K562 (cell line): ENCODE results near the gene TMC6. TPM values are rescaled to one million over a fixed set of nuclear protein-coding genes. Genes with fewer than 3 reads are reported as not detected.

ENCODE experiments used
- ADNP ChIP-seq: fragments of 200-800 bp; sonication (Bioruptor generic); IDR thresholded peaks from 2 replicates; pipeline ENCODE4 v1.6.1; 2016; ENCODE audit warnings: missing genetic modification characterization, missing compliant biosample characterization
- BRD4 ChIP-seq: fragments of 200-600 bp; sonication (generic); IDR thresholded peaks from 2 replicates; pipeline ENCODE4 v1.6.1; 2017; ENCODE audit warnings: inconsistent platforms
- CCAR2 ChIP-seq: fragments of 200-400 bp; formaldehyde crosslinking; IDR thresholded peaks from 2 replicates; pipeline ENCODE4 v1.6.1; 2017; ENCODE audit warnings: mild to moderate bottlenecking, low read depth, low read length
- CREM ChIP-seq: IDR thresholded peaks from 2 replicates; pipeline ENCODE4 v1.6.1; 2014; ENCODE audit warnings: antibody characterized with exemption, low read depth
- FOXP1 ChIP-seq: sonication (generic); formaldehyde crosslinking; IDR thresholded peaks from 2 replicates; pipeline ENCODE4 v1.8.0; 2022; ENCODE audit warnings: mild to moderate bottlenecking, missing genetic modification reagents
- HDAC1 ChIP-seq, 2 experiments: fragments of 450-650 bp; IDR thresholded peaks; 2 replicates each; pipeline ENCODE4 v1.6.1; 2016 to 2017; ENCODE audit warnings: inconsistent platforms in 1 of 2, mild to moderate bottlenecking in 1 of 2, moderate library complexity in 1 of 2
- HNRNPH1 ChIP-seq: fragments of 200-400 bp; formaldehyde crosslinking; optimal IDR thresholded peaks from 2 replicates; pipeline ENCODE3; 2017; ENCODE audit warnings: low read depth, mild to moderate bottlenecking, low read length, moderate library complexity
- L3MBTL2 ChIP-seq: fragments of 450-650 bp; IDR thresholded peaks from 2 replicates; pipeline ENCODE4 v1.6.1; 2016; ENCODE audit warnings: mild to moderate bottlenecking, moderate library complexity
- MECOM ChIP-seq: fragments of 250-450 bp; sonication (Bioruptor Pico); IDR thresholded peaks from 2 replicates; pipeline ENCODE4 v1.8.0; 2022; ENCODE audit warnings: inconsistent platforms
- POLR2G ChIP-seq: fragments of 200-400 bp; formaldehyde crosslinking; IDR thresholded peaks from 2 replicates; pipeline ENCODE4 v1.6.1; 2017; ENCODE audit warnings: low read depth, mild to moderate bottlenecking, antibody characterized with exemption, low read length, moderate library complexity
- POLR3G ChIP-seq: IDR thresholded peaks from 2 replicates; pipeline ENCODE4 v1.6.1; 2011; ENCODE audit not compliant: insufficient read length, insufficient replicate concordance; ENCODE audit errors: extremely low read depth
- RAD21 ChIP-seq, 2 experiments: fragments of 250-450 bp in 1 of 2; fragments of 450-650 bp in 1 of 2; sonication (Bioruptor Pico) in 1 of 2; formaldehyde crosslinking in 1 of 2; IDR thresholded peaks in 1 of 2; conservative IDR thresholded peaks in 1 of 2; 2 replicates each; pipeline versions ENCODE4 v1.4.0 to v1.8.0; 2020 to 2022; ENCODE audit warnings: mild to moderate bottlenecking in 2 of 2, moderate library complexity in 1 of 2
- SMARCA5 ChIP-seq: fragments of 450-650 bp; IDR thresholded peaks from 2 replicates; pipeline ENCODE4 v1.6.1; 2016
- TOE1 ChIP-seq, 2 experiments: fragments of 450-650 bp in 1 of 2; sonication (generic) in 1 of 2; formaldehyde crosslinking in 1 of 2; IDR thresholded peaks; 2 replicates each; pipeline versions ENCODE4 v1.7.1 to v1.8.0; 2016 to 2022; ENCODE audit warnings: borderline replicate concordance in 2 of 2, mild to moderate bottlenecking in 2 of 2, antibody characterized with exemption in 1 of 2, inconsistent platforms in 1 of 2, low read depth in 1 of 2, missing genetic modification reagents in 1 of 2, moderate library complexity in 1 of 2
- ZNF12 ChIP-seq: sonication (generic); formaldehyde crosslinking; IDR thresholded peaks from 2 replicates; pipeline ENCODE4 v1.4.0; 2020; ENCODE audit warnings: mild to moderate bottlenecking, missing genetic modification reagents
- ZNF224 ChIP-seq: sonication (generic); formaldehyde crosslinking; IDR thresholded peaks from 2 replicates; pipeline ENCODE4 v1.8.0; 2022; ENCODE audit warnings: mild to moderate bottlenecking, missing genetic modification reagents
- ZNF699 ChIP-seq: fragments of 250-450 bp; sonication (Bioruptor Pico); IDR thresholded peaks from 2 replicates; pipeline ENCODE4 v1.8.0; 2021; ENCODE audit warnings: mild to moderate bottlenecking, moderate library complexity; ENCODE audit not compliant: insufficient replicate concordance
- ZNF76 ChIP-seq: fragments of 250-450 bp; sonication (Bioruptor Pico); IDR thresholded peaks from 2 replicates; pipeline ENCODE4 v1.4.0; 2020; ENCODE audit warnings: mild to moderate bottlenecking, moderate library complexity, borderline replicate concordance
- polyA plus RNA-seq, 8 experiments: library from polyadenylated mRNA; depleted of rRNA in 4 of 8; stranded (reverse) in 5 of 8; unstranded in 3 of 8; fragments of >200 nt; fragmentation: Nextera tagmentation in 2 of 8; fragmentation: Illumina TruSeq in 1 of 8; extraction: Ambion mirVana in 2 of 8; extraction: Trizol in 1 of 8; gene quantifications; 2 replicates each; pipeline versions ENCODE4 v1.2.1 to v1.2.3, GENCODE V29; 2011 to 2014; ENCODE audit warnings: inconsistent platforms in 1 of 8, missing spikeins in 1 of 8
- total RNA-seq, 7 experiments: library from RNA; depleted of rRNA in 6 of 7; stranded (reverse); fragments of >200 nt in 6 of 7; fragmentation: Illumina TruSeq in 2 of 7; extraction: Trizol in 2 of 7; gene quantifications; 2 replicates each; pipeline versions ENCODE4 v1.2.1 to v1.2.3, GENCODE V29; 2011 to 2021; ENCODE audit warnings: low replicate concordance in 1 of 7
- TF ChIP-seq, protein P1 (sequence below), 2 experiments: IDR thresholded peaks; 2 replicates each; pipeline ENCODE4 v1.6.1; 2011; ENCODE audit warnings: borderline replicate concordance in 1 of 2, control low read depth in 1 of 2, low read depth in 1 of 2, low read length in 1 of 2, mild to moderate bottlenecking in 1 of 2, mixed read lengths in 1 of 2, moderate library complexity in 1 of 2; ENCODE audit not compliant: insufficient read depth in 1 of 2, insufficient read length in 1 of 2, poor library complexity in 1 of 2, severe bottlenecking in 1 of 2; ENCODE audit errors: extremely low read depth in 1 of 2
- TF ChIP-seq, protein P2 (sequence below): sonication (generic); formaldehyde crosslinking; IDR thresholded peaks from 2 replicates; pipeline ENCODE4 v1.8.0; 2022; ENCODE audit warnings: mild to moderate bottlenecking, missing genetic modification reagents, borderline replicate concordance
- TF ChIP-seq, protein P3 (sequence below): fragments of 450-650 bp; IDR thresholded peaks from 2 replicates; pipeline ENCODE4 v1.6.1; 2016; ENCODE audit warnings: borderline replicate concordance

The TMC6 gene
- total and polyA plus RNA-seq, 9 of the 15 experiments (the other 6 are each of a cell fraction or from before 2014, with no cell fraction given): 4.1 to 351 (median 66.9) TPM

GRCh38 chr17:78137392-78138203 is 9.0 kb upstream of the TMC6 start (continued):
- TF ChIP-seq, protein P1, sequence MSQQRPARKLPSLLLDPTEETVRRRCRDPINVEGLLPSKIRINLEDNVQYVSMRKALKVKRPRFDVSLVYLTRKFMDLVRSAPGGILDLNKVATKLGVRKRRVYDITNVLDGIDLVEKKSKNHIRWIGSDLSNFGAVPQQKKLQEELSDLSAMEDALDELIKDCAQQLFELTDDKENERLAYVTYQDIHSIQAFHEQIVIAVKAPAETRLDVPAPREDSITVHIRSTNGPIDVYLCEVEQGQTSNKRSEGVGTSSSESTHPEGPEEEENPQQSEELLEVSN (IDR thresholded peaks at IDR 0.05; ENCODE audit: borderline replicate concordance in 1 of 2, extremely low read depth in 1 of 2, insufficient read depth in 1 of 2, insufficient read length in 1 of 2, low read depth in 1 of 2, low read length in 1 of 2, poor library complexity in 1 of 2, severe bottlenecking in 1 of 2): peak; percentile 54 to 56
- peak; percentile 75 for TF ChIP-seq POLR2G
- TF ChIP-seq TOE1 (IDR thresholded peaks at IDR 0.05; ENCODE audit: borderline replicate concordance): peak; percentile 64
- TF ChIP-seq TOE1 (CRISPR knock-in tag; IDR thresholded peaks at IDR 0.05; ENCODE audit: borderline replicate concordance, low read depth): no peak
- TF ChIP-seq ZNF699 (CRISPR knock-in tag): no peak
- no peak for TF ChIP-seq HNRNPH1
- peak; percentile 51 for TF ChIP-seq CREM
- TF ChIP-seq FOXP1 (CRISPR knock-in tag): peak; percentile 34; the same call in 1 of the 2 replicates
- TF ChIP-seq ZNF224 (CRISPR knock-in tag): no peak
- peak; percentile 78; the same call in 1 of the 2 replicates for TF ChIP-seq BRD4
- peak in 1 of 2 experiments; percentile 38; a peak in 1 of 4 replicates for TF ChIP-seq HDAC1 (IDR thresholded peaks at IDR 0.05)
- TF ChIP-seq, protein P2, sequence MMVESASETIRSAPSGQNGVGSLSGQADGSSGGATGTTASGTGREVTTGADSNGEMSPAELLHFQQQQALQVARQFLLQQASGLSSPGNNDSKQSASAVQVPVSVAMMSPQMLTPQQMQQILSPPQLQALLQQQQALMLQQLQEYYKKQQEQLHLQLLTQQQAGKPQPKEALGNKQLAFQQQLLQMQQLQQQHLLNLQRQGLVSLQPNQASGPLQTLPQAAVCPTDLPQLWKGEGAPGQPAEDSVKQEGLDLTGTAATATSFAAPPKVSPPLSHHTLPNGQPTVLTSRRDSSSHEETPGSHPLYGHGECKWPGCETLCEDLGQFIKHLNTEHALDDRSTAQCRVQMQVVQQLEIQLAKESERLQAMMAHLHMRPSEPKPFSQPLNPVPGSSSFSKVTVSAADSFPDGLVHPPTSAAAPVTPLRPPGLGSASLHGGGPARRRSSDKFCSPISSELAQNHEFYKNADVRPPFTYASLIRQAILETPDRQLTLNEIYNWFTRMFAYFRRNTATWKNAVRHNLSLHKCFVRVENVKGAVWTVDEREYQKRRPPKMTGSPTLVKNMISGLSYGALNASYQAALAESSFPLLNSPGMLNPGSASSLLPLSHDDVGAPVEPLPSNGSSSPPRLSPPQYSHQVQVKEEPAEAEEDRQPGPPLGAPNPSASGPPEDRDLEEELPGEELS: peak; percentile 44; the same call in 1 of the 2 replicates
- no peak for TF ChIP-seq CCAR2
- TF ChIP-seq, protein P3, sequence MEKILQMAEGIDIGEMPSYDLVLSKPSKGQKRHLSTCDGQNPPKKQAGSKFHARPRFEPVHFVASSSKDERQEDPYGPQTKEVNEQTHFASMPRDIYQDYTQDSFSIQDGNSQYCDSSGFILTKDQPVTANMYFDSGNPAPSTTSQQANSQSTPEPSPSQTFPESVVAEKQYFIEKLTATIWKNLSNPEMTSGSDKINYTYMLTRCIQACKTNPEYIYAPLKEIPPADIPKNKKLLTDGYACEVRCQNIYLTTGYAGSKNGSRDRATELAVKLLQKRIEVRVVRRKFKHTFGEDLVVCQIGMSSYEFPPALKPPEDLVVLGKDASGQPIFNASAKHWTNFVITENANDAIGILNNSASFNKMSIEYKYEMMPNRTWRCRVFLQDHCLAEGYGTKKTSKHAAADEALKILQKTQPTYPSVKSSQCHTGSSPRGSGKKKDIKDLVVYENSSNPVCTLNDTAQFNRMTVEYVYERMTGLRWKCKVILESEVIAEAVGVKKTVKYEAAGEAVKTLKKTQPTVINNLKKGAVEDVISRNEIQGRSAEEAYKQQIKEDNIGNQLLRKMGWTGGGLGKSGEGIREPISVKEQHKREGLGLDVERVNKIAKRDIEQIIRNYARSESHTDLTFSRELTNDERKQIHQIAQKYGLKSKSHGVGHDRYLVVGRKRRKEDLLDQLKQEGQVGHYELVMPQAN: peak; percentile 78
- TF ChIP-seq ZNF76: 0 out of 2 replicates have a peak, but pooled peaks have one; percentile 12
- 0 out of 2 replicates have a peak, but pooled peaks have one; percentile 37 for TF ChIP-seq MECOM (CRISPR knock-in tag)
- TF ChIP-seq POLR3G: no peak
- TF ChIP-seq RAD21 (CRISPR knock-in tag; conservative IDR thresholded peaks at IDR 0.05 in 1 of 2, IDR thresholded peaks at IDR 0.05 in 1 of 2): peak in 1 of 2 experiments; percentile 56; a peak in 2 of 4 replicates
- peak; percentile 79; the same call in 1 of the 2 replicates for TF ChIP-seq ZNF12 (CRISPR knock-in tag)
- TF ChIP-seq SMARCA5: peak; percentile 95
- TF ChIP-seq L3MBTL2: peak; percentile 81
- TF ChIP-seq ADNP (tag): peak; percentile 100
